ENCODE data around the gene PCSK1. TPM values are rescaled to one million over a fixed set of nuclear protein-coding genes. Genes with fewer than 3 reads are reported as not detected.

Gene PCSK1
- total RNA-seq, 1 donor from 2014 or later = 0.18 TPM

- no peaks in the 10 kb centered on the region for H3K9me3 ChIP-seq
Observed at GRCh38 chr5:96440185-96440538, 7.1 kb upstream of the PCSK1 start.

GRCh38 chr5:96439477-96440184 is 6.6 kb upstream of the PCSK1 start:
- DNase-seq (no peak), ATAC-seq (no peak)
- Histone ChIP-seq H3K4me3 (no peak overlapping the region), H3K27me3 (ENCODE audit: low read depth) (peaks cover 8% of the 10 kb centered on the region), H3K36me3 (no peaks in the 10 kb centered on the region), H3K4me1 (no peaks in the 10 kb centered on the region), H3K27ac (no peak overlapping the region), H3K9me3 (no peaks in the 10 kb centered on the region)
- TF ChIP-seq CTCF (IDR thresholded peaks at IDR 0.05) = no peak
- intact Hi-C loops (cut with DNase I) = no loop called here

More at GRCh38 chr5:96440185-96440538, 7.1 kb upstream of the PCSK1 start:
- peaks cover 3% of the 10 kb centered on the region for H3K27me3 ChIP-seq (ENCODE audit: low read depth)
- intact Hi-C loops (cut with DNase I) = no loop called here
- no peak overlapping the region for H3K27ac ChIP-seq
- no peaks in the 10 kb centered on the region for H3K36me3 ChIP-seq
- no peak for TF ChIP-seq CTCF (IDR thresholded peaks at IDR 0.05)
- no peaks in the 10 kb centered on the region for H3K4me1 ChIP-seq
- DNase-seq (no peak), ATAC-seq (no peak)
- H3K4me3 ChIP-seq = no peak overlapping the region

- Histone ChIP-seq H3K27ac (no peak overlapping the region), H3K27me3 (ENCODE audit: low read depth) (peaks cover 57% of the 10 kb centered on the region), H3K4me1 (peaks cover 6% of the 10 kb centered on the region), H3K9me3 (no peaks in the 10 kb centered on the region), H3K4me3 (no peak overlapping the region), H3K36me3 (no peaks in the 10 kb centered on the region)
- DNase-seq (peak; percentile 57), ATAC-seq (peak; percentile 76 to 83)
- TF ChIP-seq CTCF (IDR thresholded peaks at IDR 0.05) = no peak
- intact Hi-C loops (cut with DNase I) = no loop called here
Observed at GRCh38 chr5:96434201-96434645, 1.2 kb upstream of the PCSK1 start.

- H3K27ac ChIP-seq = no peak overlapping the region
- no peak for DNase-seq
- peak in 1 of 2 donors; percentile 35 for ATAC-seq
- intact Hi-C loops (cut with DNase I) = no loop called here
- peaks cover 57% of the 10 kb centered on the region for H3K27me3 ChIP-seq (ENCODE audit: low read depth)
- TF ChIP-seq CTCF (IDR thresholded peaks at IDR 0.05) = no peak
- no peaks in the 10 kb centered on the region for H3K9me3 ChIP-seq
- H3K4me1 ChIP-seq = peaks cover 6% of the 10 kb centered on the region
- H3K4me3 ChIP-seq = no peak overlapping the region
- no peaks in the 10 kb centered on the region for H3K36me3 ChIP-seq
Observed at GRCh38 chr5:96432216-96433065, 607 bp downstream of the PCSK1 start.

GRCh38 chr5:96431376-96432187 is 1.5 kb downstream of the PCSK1 start:
- Histone ChIP-seq H3K9me3 (no peaks in the 10 kb centered on the region), H3K4me3 (no peak overlapping the region), H3K4me1 (peaks cover 6% of the 10 kb centered on the region), H3K36me3 (no peaks in the 10 kb centered on the region), H3K27me3 (ENCODE audit: low read depth) (peaks cover 57% of the 10 kb centered on the region), H3K27ac (no peak overlapping the region)
- no peak for DNase-seq
- intact Hi-C loops (cut with DNase I) = no loop called here
- no peak for TF ChIP-seq CTCF (IDR thresholded peaks at IDR 0.05)
- ATAC-seq = no peak

All from lower lobe of right lung (tissue), 2 donors.